ENCODE data around the gene DIPK2B. TPM values are rescaled to one million over a fixed set of nuclear protein-coding genes. Genes with fewer than 3 reads are reported as not detected.

DIPK2B gene
- total and polyA plus RNA-seq, 10 of the 15 experiments (the other 5 are each of a cell fraction or from before 2014, with no cell fraction given), result not detected

- no peak for DNase-seq (ENCODE audit: low read depth, low spot score)
- ChIA-PET CTCF (interaction anchor here (1.2 kb wide), 1 partner anchor 1226 kb away, joined by 4 read pairs; no protein-coding TSS in a partner anchor), POLR2A (no interaction called here), RAD21 (ENCODE audit: unreplicated experiment) (interaction anchor here (1.2 kb wide), 1 partner anchor 941 kb away, joined by 3 read pairs; no protein-coding TSS in a partner anchor), SMC1A (ENCODE audit: uncharacterized antibody, unreplicated experiment) (interaction anchor here (1.0 kb wide), 1 partner anchor 456 kb away, joined by 3 read pairs; no protein-coding TSS in a partner anchor)
- Histone ChIP-seq H3K9me3 (replicated peaks; ENCODE audit: control insufficient read depth, insufficient read depth, low read length) (no peaks in the 10 kb centered on the region), H3K4me2 (ENCODE audit: control insufficient read depth, insufficient read depth) (no peak overlapping the region), H3K4me3 (no peak overlapping the region), H3K36me3 (ENCODE audit: control insufficient read depth in 2 of 2, insufficient read depth in 2 of 2, low read length in 1 of 2) (no peaks in the 10 kb centered on the region), H3K4me1 (ENCODE audit: control insufficient read depth, insufficient read depth, low read length) (no peaks in the 10 kb centered on the region), H4K20me1 (ENCODE audit: control insufficient read depth, insufficient read depth) (no peaks in the 10 kb centered on the region), H3K27ac (ENCODE audit: control insufficient read depth, insufficient read depth) (no peak overlapping the region), H3K79me2 (ENCODE audit: control insufficient read depth, insufficient read depth, low read length) (no peaks in the 10 kb centered on the region), H2AFZ (ENCODE audit: control insufficient read depth, low read depth, low read length) (no peak overlapping the region), H3K9ac (ENCODE audit: control insufficient read depth, insufficient read depth, low read length) (no peak overlapping the region), H3K27me3 (replicated peaks in 1 of 2; ENCODE audit: control insufficient read depth in 2 of 2, insufficient read depth in 2 of 2, low read length in 1 of 2) (no peaks in the 10 kb centered on the region)
- no peak for ATAC-seq
- 51% methylated on average over 2 of the region's 2 CpGs for WGBS (ENCODE audit: insufficient coverage, insufficient replicate concordance, low lambda C conversion rate, missing lambda C conversion rate)
- FAIRE-seq, result no peak
- TF ChIP-seq ESRRA (IDR thresholded peaks at IDR 0.05; ENCODE audit: low read length), result no peak
- no peak for TF ChIP-seq KDM1A (IDR thresholded peaks at IDR 0.05; ENCODE audit: borderline replicate concordance)
- no peak for TF ChIP-seq LARP7 (IDR thresholded peaks at IDR 0.05)
- no peak for TF ChIP-seq FOXK2 (IDR thresholded peaks at IDR 0.05)
- no peak for TF ChIP-seq BHLHE40 (IDR thresholded peaks at IDR 0.05; ENCODE audit: borderline replicate concordance in 1 of 2, low read depth in 2 of 2, low read length in 1 of 2)
- no peak for TF ChIP-seq BRCA1 (IDR thresholded peaks at IDR 0.05; ENCODE audit: low read depth, low read length)
- no peak for TF ChIP-seq ELK1 (IDR thresholded peaks at IDR 0.05; ENCODE audit: low read depth, low read length)
- in situ Hi-C loops (cut with MboI) (no loop called here), intact Hi-C loops (cut with micrococcal nuclease; ENCODE audit: unreplicated experiment) (no loop called here)
- BruUV-seq (replicated peaks), result no TSS peak
Observed at GRCh38 chrX:45184211-45184610, 16.5 kb downstream of the DIPK2B start.

Data from GM12878 (cell line).